Erythroblast (primary cell): ENCODE results near the gene TUFM.

ENCODE experiments used
- GATA1 ChIP-seq: IDR thresholded peaks from 2 replicates; pipeline ENCODE4 v1.6.1; 2011; ENCODE audit warnings: low read depth, mild to moderate bottlenecking, control low read depth, low read length, moderate library complexity
- POLR2A ChIP-seq: IDR thresholded peaks from 2 replicates; pipeline ENCODE4 v1.6.1; 2011; ENCODE audit warnings: mild to moderate bottlenecking, low read length

GRCh38 chr16:28880589-28880915 lies 34.4 kb upstream of the TUFM start:
- no peak for TF ChIP-seq GATA1
- TF ChIP-seq POLR2A: no peak
